Spleen (tissue), 11 donors: ENCODE results near the gene OLIG2. TPM values are rescaled to one million over a fixed set of nuclear protein-coding genes. Genes with fewer than 3 reads are reported as not detected.

Experiments
- DNase-seq: peaks from one replicate; pipeline ENCODE4 v3.0.0-alpha.2; 2020
- H3K27ac ChIP-seq, 8 donors: fragments of 200-600 bp; sonication (generic) in 7 of 8; 1 replicate in 4 of 8; 2 replicates in 4 of 8; pipeline versions ENCODE4 v1.5.0 to v1.8.0; 2016 to 2021; ENCODE audit warnings: inconsistent platforms in 4 of 8, mild to moderate bottlenecking in 4 of 8, moderate library complexity in 1 of 8
- H3K27me3 ChIP-seq, 7 donors: fragments of 200-600 bp; sonication (generic) in 6 of 7; replicated peaks in 1 of 7; 1 replicate in 4 of 7; 2 replicates in 3 of 7; pipeline versions ENCODE4 v1.5.0 to v1.8.0; 2016 to 2021; ENCODE audit warnings: inconsistent platforms in 3 of 7, mild to moderate bottlenecking in 1 of 7
- H3K36me3 ChIP-seq, 6 donors: fragments of 200-600 bp; sonication (generic) in 5 of 6; 1 replicate in 4 of 6; 2 replicates in 2 of 6; pipeline versions ENCODE4 v1.5.0 to v1.8.0; 2016 to 2021; ENCODE audit warnings: inconsistent platforms in 2 of 6
- H3K4me1 ChIP-seq, 6 donors: fragments of 200-600 bp; sonication (generic) in 5 of 6; 1 replicate in 3 of 6; 2 replicates in 3 of 6; pipeline versions ENCODE4 v1.5.0 to v1.8.0; 2016 to 2021; ENCODE audit warnings: inconsistent platforms in 3 of 6
- H3K4me3 ChIP-seq, 8 donors: fragments of 200-600 bp; sonication (generic) in 7 of 8; 1 replicate in 4 of 8; 2 replicates in 4 of 8; pipeline versions ENCODE4 v1.5.0 to v1.8.0; 2016 to 2021; ENCODE audit warnings: inconsistent platforms in 4 of 8, mild to moderate bottlenecking in 4 of 8, moderate library complexity in 2 of 8
- H3K9me3 ChIP-seq, 8 donors: fragments of 200-600 bp; sonication (generic) in 7 of 8; 1 replicate in 4 of 8; 2 replicates in 4 of 8; pipeline versions ENCODE4 v1.5.0 to v1.8.0; 2016 to 2021; ENCODE audit warnings: inconsistent platforms in 4 of 8
- POLR2A ChIP-seq, 3 donors: fragments of 450-650 bp; IDR thresholded peaks; one replicate each; pipeline ENCODE4 v1.5.1; 2017; ENCODE audit warnings: antibody characterized with exemption in 3 of 3, mild to moderate bottlenecking in 1 of 3
- POLR2AphosphoS5 ChIP-seq, 3 donors: sonication (generic); formaldehyde crosslinking; IDR thresholded peaks; one replicate each; pipeline ENCODE4 v1.5.1; 2017; ENCODE audit warnings: antibody characterized with exemption in 3 of 3
- WGBS, 5 donors: extraction: QIAGEN DNeasy Blood & Tissue Kit in 3 of 5; methylation state at CpG; one replicate each; pipeline versions ENCODE4 v1.1.5 to v1.1.7; 2013 to 2018; 5-methylcytosine and 5-hydroxymethylcytosine counted together
- intact Hi-C: fragments of 100-400 bp; cut with DNase I; formaldehyde crosslinking; loops from one replicate; pipeline ENCODE4 v1.15.0; 2023; ENCODE audit warnings: low total_unique reads
- polyA plus RNA-seq, 3 donors: library from polyadenylated mRNA; stranded (reverse); fragments of 200-250 nt; gene quantifications; one replicate each; pipeline ENCODE4 v1.2.1, GENCODE V29; 2013
- total RNA-seq, 7 donors: library from RNA; depleted of rRNA in 3 of 7; stranded (reverse); fragments of >200 nt in 3 of 7; fragmentation: NEBNext Ultra II Directional in 4 of 7; extraction: Animal tissue kit (Norgen Biotek cat#: 25700) in 4 of 7; gene quantifications; one replicate each; pipeline versions ENCODE4 v1.1.0 to v1.2.1, GENCODE V29; 2016 to 2021
- TF ChIP-seq, protein P1 (sequence below), 11 experiments: fragments of 200-600 bp in 7 of 11; fragments of 450-650 bp in 4 of 11; sonication (generic) in 4 of 11; IDR thresholded peaks in 8 of 11; conservative IDR thresholded peaks in 3 of 11; 1 replicate in 7 of 11; 2 replicates in 4 of 11; pipeline versions ENCODE4 v1.4.0 to v1.8.0; 2016 to 2021; ENCODE audit warnings: antibody characterized with exemption in 11 of 11, inconsistent platforms in 4 of 11, mild to moderate bottlenecking in 1 of 11
- donor health status: healthy with polysubstance abuse.
- donor health status: DM: no; HTN: no; CAD: no; lungs with moderate emphysema.
- donor health status: DM: no; HTN: no; CAD: no.
- donor health status: Bipolar disorder and iron deficiency.
- donor health status: healthy.
- donor health status: DM: no; HTN: no; CAD: no.
- donor health status: DM: yes; HTN: yes; CAD: no.

OLIG2 gene
- total and polyA plus RNA-seq, 10 donors: 0.03 to 0.23 TPM; not detected in 8

GRCh38 chr21:33041981-33042380 is 16.2 kb downstream of the OLIG2 start:
- intact Hi-C loops: no loop called here
- WGBS, 5 donors: 37 to 64% (median 55%) methylated on average over 2 of the region's 2 CpGs
- no peak overlapping the region for H3K27ac ChIP-seq
- TF ChIP-seq, protein P1, sequence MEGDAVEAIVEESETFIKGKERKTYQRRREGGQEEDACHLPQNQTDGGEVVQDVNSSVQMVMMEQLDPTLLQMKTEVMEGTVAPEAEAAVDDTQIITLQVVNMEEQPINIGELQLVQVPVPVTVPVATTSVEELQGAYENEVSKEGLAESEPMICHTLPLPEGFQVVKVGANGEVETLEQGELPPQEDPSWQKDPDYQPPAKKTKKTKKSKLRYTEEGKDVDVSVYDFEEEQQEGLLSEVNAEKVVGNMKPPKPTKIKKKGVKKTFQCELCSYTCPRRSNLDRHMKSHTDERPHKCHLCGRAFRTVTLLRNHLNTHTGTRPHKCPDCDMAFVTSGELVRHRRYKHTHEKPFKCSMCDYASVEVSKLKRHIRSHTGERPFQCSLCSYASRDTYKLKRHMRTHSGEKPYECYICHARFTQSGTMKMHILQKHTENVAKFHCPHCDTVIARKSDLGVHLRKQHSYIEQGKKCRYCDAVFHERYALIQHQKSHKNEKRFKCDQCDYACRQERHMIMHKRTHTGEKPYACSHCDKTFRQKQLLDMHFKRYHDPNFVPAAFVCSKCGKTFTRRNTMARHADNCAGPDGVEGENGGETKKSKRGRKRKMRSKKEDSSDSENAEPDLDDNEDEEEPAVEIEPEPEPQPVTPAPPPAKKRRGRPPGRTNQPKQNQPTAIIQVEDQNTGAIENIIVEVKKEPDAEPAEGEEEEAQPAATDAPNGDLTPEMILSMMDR (IDR thresholded peaks at IDR 0.05 in 8 of 11, conservative IDR thresholded peaks at IDR 0.05 in 3 of 11): no peak
- no peak for TF ChIP-seq POLR2A (IDR thresholded peaks at IDR 0.05)
- TF ChIP-seq POLR2AphosphoS5 (IDR thresholded peaks at IDR 0.05): no peak
- H3K27me3 ChIP-seq: peaks cover 0 to 63% (median 6%) of the 10 kb centered on the region in 7 donors
- H3K36me3 ChIP-seq: no peaks in the 10 kb centered on the region
- peaks cover 0 to 6% (median under 1%) of the 10 kb centered on the region in 6 donors for H3K4me1 ChIP-seq
- no peak for DNase-seq
- no peak overlapping the region for H3K4me3 ChIP-seq
- no peaks in the 10 kb centered on the region for H3K9me3 ChIP-seq

DNA sequence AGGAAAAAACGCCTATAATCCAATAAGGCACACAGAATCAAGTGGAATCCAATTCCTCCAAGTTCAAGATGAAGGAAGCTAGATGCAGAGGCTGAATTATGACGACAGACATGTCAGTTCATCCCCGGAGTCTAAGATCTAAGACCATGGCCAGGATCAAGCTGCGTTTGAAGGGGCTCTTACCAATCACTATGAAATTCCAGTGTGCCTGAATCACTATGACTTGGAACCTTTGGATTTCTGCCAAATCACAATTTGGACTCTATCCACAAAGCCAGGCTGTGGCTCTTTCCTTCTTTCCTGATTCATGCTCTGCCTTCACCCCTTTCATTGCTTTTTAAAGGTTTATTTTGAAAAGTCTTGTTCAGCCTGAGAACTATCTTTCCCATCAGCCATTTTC is 17.1 kb downstream of the OLIG2 start:
- TF ChIP-seq POLR2A (IDR thresholded peaks at IDR 0.05) (no peak), POLR2AphosphoS5 (IDR thresholded peaks at IDR 0.05) (no peak)
- TF ChIP-seq, protein P1 (IDR thresholded peaks at IDR 0.05 in 8 of 11, conservative IDR thresholded peaks at IDR 0.05 in 3 of 11): no peak
- no peak overlapping the region for H3K4me3 ChIP-seq
- H3K9me3 ChIP-seq: no peaks in the 10 kb centered on the region
- H3K36me3 ChIP-seq: no peaks in the 10 kb centered on the region
- H3K27me3 ChIP-seq: peaks cover 0 to 63% (median 6%) of the 10 kb centered on the region in 7 donors
- H3K27ac ChIP-seq: no peak overlapping the region
- intact Hi-C loops: no loop called here
- no peak for DNase-seq
- no peaks in the 10 kb centered on the region for H3K4me1 ChIP-seq
- WGBS, 5 donors: 66 to 83% (median 71%) methylated on average over 4 of the region's 4 CpGs

DNA sequence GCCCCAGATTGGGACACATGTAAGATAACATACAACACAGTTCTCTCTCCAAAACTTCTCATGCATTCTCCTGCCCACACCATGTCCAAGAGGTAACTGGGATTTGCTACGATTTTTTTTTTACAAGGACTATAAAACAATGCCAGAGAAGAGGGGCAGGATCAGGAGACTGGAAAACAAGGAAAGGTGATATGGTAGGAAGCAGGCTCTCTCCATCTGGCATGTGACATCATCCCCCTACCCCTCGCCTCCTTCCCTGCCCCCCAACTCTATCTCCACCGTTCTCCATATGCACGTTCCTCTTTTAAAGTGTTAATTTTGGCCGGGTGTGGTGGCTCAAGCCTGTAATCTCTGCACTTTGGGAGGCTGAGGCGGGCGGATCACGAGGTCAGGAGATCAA is 20.7 kb downstream of the OLIG2 start:
- intact Hi-C loops: no loop called here
- no peaks in the 10 kb centered on the region for H3K9me3 ChIP-seq
- H3K4me3 ChIP-seq: no peak overlapping the region
- no peaks in the 10 kb centered on the region for H3K36me3 ChIP-seq
- 72 to 81% (median 78%) methylated on average over 7 to 8 of the region's 8 CpGs for WGBS, 5 donors
- TF ChIP-seq, protein P1 (IDR thresholded peaks at IDR 0.05 in 8 of 11, conservative IDR thresholded peaks at IDR 0.05 in 3 of 11): no peak
- no peak for TF ChIP-seq POLR2AphosphoS5 (IDR thresholded peaks at IDR 0.05)
- no peak for TF ChIP-seq POLR2A (IDR thresholded peaks at IDR 0.05)
- H3K27me3 ChIP-seq: peaks cover 0 to 69% (median 6%) of the 10 kb centered on the region in 7 donors
- no peak overlapping the region for H3K27ac ChIP-seq
- no peak for DNase-seq
- H3K4me1 ChIP-seq: no peaks in the 10 kb centered on the region

GRCh38 chr21:33047231-33047630 is 21.5 kb downstream of the OLIG2 start:
- WGBS, 5 donors: 81 to 90% (median 87%) methylated on average over 5 of the region's 5 CpGs
- H3K27me3 ChIP-seq: peaks cover 0 to 63% (median 6%) of the 10 kb centered on the region in 7 donors
- H3K36me3 ChIP-seq: no peaks in the 10 kb centered on the region
- no peaks in the 10 kb centered on the region for H3K9me3 ChIP-seq
- TF ChIP-seq POLR2A (IDR thresholded peaks at IDR 0.05): no peak
- TF ChIP-seq POLR2AphosphoS5 (IDR thresholded peaks at IDR 0.05): no peak
- TF ChIP-seq, protein P1 (IDR thresholded peaks at IDR 0.05 in 8 of 11, conservative IDR thresholded peaks at IDR 0.05 in 3 of 11): no peak
- DNase-seq: no peak
- no peak overlapping the region for H3K27ac ChIP-seq
- H3K4me1 ChIP-seq: no peaks in the 10 kb centered on the region
- intact Hi-C loops: no loop called here
- no peak overlapping the region for H3K4me3 ChIP-seq
